SW480 (cell line): ENCODE measurements around the gene METTL14.

Source experiments
- DNase-seq: peaks from one replicate; pipeline ENCODE4 v3.0.0-alpha.2; 2016; ENCODE audit warnings: low spot score

METTL14 gene

DNA sequence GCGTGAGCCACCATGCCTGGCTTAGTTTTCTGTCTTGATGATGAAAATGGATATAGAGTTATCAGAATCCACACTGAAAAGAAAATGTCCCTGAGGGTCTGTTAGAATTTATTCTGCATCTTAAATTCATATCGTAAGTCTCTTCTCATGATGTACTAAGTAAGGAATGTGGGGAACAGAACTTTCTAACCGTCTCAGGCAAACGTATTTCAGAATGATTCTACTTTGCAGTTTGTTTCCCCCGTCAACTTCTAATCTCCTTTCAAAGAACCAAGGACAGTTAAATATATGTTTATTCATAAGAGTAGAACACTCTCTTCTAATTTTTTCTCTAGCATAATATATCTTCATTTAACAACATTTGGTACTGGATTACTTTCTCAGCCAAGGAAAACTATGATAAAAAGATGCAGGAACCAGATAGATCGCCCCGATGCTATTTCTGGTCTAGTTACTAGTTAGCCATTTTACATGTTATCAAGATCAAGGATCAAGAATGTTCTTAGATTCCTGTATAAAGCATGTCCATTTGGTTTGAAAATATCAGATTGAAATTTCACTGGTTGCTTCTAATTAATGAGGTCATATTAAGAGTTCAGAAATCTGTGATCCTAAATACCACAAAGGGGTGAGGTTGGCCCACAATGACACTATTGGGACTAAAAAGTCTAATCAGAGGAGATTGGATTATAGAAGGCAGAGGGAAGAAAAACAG, 49.5 kb downstream of the METTL14 start:
- DNase-seq, result no peak

DNA sequence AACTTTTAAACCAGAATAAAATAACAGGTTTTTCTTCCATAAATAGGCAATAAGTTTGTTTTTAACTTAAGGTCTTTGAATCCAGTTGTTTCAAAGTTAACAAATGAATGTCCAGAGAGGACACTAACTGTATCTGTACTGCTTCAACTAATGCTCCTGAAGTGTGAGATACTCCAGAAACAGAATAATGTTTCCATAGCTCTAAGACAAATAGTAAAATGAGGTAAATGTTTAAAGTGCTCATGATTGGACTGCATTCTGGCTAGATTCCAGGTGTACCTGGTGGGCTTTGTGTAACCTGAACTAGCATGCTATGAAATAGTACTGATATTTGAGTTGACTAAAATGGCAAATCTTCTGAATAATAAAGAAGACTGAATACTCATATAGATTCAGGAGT, 51.7 kb downstream of the METTL14 start:
- no peak for DNase-seq

DNA sequence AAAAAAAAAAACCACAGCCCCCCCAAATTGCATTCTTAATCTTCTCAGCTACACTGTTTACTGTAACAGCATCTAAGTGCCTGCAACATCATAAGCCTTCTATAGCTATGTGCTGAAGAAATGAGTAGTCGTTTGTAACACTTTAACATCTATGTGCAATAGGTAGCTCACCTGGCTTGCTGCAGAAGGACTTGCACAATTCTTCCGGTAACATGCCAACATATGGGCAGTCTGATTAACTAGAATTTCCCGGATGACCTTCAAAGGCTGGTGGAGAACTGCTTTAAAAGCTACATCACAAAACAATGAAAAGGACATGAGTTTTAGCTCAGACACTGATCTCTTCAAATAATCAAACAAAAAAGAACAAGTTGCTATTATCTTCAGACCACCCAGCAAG, 52.9 kb downstream of the METTL14 start:
- DNase-seq, result no peak

DNA sequence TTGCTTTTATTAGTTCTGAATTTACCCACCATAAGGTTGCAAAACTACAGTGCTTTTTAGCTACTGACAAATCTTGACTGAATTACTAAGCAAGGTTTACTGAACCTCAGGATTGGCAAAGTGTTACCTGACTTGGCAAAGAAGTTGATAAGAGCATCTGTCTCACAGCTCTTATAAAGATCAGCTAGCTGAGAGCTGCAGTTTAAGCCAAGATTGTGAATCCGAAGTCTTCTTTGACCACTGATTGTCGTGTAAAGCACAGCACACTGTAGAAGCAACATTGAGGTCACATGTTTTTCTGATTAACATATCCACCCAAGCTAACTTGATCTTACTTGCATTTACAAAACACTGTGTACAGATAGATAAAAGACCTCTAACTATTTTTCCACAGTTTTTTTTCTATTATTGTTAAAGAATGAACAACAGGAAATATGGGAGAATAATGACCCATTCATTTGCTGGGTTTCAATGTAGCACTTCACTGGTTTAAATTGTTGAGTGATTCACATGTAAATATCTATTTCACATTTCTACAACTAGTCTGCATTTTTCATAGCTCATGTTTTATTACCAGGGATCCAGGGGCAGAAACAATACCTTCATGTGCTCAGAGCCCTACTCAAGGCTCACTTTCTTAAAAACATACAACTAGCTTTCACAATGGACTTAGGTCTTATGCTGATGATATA, 54.0 kb downstream of the METTL14 start:
- no peak for DNase-seq

DNA sequence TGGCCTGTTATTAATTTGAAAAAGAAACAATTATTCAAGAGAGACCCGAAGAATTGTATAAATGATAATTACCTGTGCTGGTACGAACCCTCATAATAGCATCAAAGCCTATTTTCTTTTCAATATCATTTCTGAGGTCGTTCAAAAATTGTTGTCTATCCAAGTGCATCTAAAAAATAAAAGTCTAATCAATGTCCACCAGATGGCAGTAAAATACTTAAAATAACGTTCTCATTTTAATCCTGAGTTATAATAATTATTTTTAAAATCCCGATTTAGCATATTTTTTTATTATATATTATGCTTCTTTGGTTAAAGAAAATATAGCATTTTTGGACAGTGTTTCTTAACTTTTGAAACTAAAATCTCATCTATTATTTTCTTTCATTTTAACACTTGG, 55.7 kb downstream of the METTL14 start:
- DNase-seq, result peak; percentile 5

DNA sequence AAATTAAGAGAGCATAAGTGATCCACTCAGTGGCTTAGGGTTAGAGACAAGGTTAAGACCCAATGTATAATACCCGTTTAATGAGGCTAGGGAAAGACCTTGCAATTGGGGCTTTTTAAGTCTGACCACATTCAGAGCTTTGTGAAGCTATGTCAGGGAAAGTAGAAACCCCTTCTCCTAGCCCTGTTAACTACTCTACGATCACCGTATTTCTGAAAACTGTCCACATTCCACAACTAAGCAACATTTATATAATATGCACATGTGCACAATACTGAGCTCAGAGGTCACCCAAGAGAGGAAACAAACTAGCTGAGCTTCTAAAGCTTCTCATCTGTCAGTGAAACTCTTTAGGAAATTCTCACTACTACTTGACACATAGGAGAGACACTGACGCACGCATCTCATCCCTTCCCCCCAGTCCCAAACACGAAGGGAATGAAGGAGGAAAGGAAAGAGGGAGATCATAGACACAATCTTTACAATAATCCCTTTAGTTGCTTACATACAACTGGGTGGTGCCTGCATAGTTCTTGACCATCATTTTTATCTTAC, 56.2 kb downstream of the METTL14 start:
- no peak for DNase-seq

DNA sequence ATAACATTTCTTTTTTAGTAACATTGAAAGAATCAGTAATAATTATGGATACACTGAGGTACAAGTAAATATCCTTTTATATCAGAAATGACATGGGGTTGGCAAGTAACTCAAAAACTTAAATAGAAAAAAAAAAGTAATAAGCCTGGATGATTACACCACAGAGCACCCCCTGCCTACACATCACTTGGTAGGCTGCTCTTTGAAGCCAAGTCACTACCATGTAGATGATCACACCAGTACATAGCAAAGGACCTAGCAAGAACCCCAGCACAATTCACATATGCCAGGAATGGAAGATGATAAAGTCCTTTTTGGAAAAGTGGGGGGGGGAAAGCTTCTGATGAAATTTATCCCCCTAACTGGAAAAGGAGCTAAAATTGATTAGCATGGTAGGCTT, 56.9 kb downstream of the METTL14 start:
- no peak for DNase-seq

DNA sequence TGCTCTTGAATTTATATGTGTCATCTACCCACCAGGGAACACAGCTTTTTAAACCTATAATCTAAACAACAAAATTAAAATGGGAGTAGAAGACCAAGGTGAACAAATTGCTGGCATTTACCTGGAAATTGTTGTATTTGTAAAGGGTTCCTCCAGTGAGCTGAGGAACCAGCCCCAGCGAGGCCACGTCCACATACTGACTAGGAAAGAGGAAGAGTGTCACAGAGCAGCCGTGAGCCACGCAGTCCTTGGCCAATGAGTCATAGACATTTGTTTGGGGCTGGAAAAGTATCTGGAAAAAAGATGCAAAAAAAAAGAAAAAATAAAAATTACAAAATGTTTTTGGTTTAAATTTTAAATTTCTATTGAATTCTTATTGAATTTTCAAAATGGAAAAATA, 58.7 kb downstream of the METTL14 start:
- no peak for DNase-seq

DNA sequence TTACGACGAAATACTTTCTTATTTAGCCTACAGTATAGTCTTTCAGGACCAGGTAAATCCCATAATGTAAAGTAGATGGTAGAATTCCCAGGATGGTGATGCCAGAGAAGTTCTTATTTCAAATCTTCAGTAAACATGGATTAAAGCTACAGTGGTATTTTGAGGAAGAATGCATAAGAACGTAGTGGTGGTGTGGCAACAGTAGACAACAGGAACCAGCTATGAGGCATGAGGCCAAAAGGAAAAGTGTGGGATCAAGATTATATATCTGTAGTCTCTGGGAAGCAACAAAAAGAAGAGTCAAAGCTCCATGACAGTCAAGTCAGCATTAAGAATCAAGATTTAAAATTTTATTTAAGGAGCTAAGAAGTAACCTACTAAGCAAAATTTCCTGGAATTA, 60.2 kb downstream of the METTL14 start:
- no peak for DNase-seq

DNA sequence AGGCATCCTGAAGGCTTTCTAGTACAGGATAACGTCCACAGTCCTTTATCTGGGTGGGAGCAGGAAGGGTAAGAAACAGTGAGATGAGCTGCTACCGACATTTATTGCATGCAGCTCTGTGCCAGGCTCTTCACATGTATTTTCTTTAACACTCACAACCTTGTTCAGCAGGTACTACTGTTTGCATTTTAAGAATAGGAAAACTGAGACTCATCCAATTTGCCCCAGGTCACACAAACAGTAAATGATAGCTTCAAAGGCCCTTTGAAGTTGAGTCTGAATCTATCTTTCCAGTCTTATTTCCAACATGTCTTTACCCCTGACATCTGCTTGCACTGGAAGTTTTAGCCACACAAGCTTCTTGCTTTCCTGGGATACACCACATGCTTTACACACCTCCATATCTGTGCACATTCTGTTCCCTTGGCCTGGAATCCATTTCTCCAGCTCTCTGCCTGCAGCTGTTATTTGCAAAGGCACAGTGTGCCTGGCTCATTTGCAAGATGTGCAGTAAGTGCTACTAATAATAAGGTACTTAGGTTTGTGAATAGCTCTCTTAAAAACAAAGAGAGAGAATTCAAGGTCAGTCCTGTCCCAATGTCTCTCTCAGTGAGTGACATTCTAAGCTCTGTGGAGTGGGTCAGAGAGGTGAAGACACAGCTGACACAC, 61.2 kb downstream of the METTL14 start:
- DNase-seq, result no peak

DNA sequence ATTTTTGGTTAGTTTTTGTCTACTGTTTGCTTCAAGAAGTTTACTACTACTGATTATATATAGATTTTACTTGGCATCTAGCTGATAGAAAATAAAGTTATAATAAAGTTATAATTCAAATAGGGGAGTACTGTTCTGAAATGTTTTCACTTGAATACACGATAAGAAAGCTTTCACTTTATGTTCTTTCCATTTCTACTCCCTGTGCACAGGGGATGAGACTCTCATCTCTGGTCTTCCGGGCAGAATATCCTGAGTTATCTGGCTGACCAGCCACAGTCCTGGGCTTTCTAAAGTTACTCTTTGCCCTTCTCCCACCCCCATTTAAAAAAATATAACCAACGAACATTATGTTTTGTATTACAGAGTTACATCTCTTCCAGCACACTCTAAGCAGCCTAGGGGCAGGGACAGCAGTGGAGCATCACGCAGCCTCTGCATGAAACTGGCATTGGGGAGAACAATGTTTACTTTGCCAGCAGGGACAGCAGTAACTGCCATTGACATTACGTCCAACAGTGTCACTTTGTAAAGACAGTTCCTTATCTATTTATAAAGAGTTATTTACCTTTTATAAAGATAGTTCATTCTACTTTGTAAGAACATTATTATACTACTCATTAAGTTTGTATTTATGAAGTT, 64.3 kb downstream of the METTL14 start:
- DNase-seq, result no peak

DNA sequence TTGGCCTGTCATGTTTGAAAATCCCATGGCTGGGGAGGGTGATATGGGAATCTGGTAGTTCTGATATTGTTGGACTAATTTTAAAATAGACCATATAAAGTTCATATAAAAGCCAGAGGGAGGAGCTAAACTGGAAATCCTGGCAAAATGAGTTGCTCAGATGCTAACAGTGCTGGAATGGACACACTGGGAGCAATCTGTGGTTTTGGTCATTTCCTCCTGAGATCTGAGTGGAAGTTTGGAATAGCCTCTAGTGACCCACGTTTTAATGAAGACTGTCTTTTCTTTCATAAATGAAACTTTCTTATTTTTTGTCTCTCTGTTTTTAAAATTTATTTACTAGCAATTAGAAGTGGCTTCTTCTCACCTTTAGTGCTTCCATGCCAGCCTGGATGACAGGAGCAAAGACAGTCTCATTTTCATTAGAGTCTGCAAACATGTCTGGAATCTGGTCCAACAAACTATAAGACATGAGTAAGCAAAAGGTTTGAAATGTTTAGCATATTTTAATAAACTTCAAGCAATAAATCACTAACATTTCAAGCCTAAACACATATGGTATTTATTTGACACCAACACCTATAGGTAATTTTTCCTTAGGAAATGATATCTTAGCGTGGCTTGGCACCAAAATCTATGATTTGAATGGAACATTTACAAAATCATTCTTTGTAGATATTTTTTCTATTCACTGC, 66.6 kb downstream of the METTL14 start:
- no peak for DNase-seq

DNA sequence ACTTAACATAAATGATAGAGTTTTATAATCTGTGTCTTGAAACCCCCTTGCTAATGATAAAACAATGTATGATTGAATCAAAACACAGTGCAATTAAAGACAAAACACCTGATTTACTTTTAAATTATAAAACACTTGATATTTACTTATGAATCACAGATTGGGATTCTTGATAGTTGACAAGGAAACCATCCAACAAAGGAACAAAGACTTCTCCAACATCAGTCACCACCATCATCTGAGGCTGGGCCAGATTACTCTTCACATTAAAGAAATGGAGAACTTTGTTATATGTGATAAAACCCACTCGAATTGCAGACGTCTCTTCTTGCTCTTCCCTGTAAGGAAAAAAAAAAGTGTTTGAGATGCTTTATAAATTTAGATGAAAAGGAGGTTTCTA, 67.4 kb downstream of the METTL14 start:
- no peak for DNase-seq

DNA sequence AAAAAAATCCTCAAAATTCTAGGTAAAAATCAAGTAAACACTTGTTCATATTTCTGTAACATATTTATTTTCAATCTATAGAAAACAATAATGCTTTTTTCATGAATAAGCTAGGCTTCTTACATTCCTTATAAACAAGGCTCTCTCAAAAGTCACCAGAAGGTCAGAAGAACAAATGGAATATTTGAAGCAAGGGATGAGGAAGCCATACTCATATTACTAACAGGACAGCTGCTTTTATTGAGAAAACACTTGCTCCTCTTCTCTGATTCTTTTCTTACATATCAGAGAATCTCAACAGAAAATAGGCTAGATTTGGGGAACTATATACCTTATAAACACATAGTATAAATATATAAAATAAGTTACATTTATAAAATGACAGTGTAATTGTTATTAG, 67.9 kb downstream of the METTL14 start:
- no peak for DNase-seq

DNA sequence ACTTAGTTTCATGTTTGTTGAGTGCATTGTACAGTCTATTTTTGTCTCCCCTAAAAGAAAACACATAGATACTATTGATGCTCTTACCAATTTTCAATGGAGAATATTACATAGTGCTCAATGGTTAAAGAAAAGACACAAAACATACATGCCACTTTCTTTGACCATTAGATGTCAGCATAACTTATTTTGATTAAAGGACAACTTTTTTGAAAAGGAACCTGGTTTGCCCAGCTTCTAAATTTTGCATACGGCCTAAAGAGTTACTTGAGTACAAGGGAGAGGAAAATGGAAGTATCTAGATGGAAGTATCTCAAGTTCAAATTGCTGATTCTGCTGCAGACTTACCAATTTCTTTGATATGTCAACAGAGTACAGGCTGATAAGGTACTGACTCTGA, 68.5 kb downstream of the METTL14 start:
- no peak for DNase-seq

DNA sequence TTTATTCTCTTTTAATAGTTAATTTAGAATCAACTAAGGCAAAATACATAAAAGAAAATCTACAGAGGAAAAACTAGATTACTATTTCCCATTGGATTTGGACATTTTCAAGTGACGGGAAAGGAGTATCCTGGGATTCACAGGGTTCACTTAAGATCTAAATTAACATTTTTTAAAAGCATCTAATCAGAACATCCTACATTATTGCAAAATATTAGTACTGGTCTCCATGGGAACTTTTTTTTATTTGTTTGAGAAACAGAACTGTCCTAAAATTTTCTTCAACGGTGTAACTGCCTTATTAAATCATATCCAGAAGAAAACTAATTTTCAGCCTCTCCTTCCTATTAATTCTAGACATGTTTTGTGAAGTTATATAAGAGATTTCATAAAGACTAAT, 69.7 kb downstream of the METTL14 start:
- no peak for DNase-seq

DNA sequence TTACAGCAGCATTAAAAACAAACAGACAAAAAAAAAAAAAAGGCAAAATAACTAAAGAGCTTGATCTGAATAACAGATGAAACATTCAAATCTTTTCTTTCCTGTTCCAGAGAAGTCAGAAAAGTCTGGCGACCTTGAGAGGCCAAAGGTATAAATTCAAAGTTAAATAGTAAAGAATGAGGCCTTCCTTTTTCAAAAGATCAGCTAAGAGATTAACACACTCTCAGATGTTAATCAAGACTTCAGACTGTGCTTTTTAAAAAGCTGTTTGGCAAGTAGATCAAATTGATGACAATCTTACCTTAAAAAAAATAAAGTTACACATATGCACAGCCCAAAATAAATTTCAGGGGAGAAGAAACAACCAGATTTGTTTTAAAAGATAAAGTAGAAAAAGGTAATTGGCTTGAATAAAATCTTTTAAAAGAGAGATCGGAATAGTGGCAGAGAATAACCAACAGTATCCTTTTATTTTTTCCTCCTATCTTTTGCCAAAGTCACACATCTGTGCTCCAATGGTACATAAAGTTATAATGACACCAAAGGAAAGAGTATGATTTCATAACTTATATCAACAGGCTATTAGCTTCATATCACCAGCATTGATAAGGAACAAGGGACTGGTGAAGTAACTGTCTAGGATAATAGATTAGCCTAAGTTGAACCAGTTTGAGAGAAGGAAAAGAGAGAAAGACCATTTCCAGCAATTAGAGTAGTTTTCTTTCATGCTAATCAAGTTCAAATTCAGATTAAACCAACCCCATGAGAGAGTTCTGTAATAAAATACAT, 70.4 kb downstream of the METTL14 start:
- no peak for DNase-seq

DNA sequence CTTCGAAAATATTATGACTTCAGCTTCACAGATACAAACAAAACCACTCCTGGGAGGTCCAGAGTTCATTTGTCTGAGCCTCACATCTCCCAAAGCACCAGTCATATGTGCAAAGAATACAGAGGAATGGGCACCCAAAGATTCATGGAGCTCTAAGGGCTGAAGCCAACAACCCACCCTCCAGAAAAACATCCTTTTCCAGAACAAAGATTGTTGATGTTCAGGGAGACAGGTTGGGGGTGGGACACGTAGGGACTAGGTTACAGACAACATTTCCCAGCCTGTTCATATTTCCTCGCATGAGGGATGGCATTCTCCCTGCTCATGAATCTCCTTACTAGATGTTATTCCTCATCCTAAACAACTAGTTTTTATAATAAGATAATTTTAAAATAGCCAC, 71.2 kb downstream of the METTL14 start:
- no peak for DNase-seq

DNA sequence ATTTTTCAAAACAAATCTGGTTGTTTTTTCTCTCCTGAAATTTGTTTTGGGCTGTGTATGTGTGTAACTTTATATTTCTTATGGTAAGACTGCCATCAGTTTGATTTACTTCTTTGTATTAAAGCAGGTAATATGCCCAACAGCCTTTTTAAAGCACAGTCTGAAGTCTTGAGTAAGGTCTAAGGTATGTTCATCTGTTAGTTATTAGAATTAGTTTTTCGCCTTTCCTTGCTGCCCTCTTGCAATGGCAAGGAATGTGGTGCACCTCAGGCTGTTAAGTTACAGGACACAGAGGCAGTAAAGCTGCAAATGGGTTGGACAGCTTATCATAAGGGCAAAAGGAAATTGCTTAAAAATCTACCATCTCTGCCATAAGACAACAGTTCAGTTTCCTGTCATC, 71.8 kb downstream of the METTL14 start:
- no peak for DNase-seq

DNA sequence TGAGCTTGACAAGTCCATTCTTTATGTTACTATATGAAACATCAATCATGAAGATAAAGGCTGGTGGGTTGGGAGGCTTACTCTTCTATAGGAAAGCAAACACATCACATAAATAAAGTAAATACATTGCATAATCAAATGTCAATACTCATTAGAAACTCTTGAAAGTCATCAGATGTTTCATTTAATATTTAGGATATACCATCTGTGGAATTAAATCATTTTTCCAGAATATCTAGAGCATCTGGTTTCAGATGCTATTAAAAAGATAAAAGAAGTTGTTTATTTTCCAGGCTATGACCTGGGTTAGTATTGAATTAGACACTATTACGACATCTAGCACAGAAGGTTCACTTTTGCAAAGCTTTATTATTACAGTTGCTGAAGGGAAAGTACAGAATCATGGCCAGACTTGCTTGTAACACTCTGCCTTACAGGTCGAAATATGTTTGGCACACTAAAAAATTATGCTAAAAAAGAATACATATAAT, 72.6 kb downstream of the METTL14 start:
- no peak for DNase-seq

DNA sequence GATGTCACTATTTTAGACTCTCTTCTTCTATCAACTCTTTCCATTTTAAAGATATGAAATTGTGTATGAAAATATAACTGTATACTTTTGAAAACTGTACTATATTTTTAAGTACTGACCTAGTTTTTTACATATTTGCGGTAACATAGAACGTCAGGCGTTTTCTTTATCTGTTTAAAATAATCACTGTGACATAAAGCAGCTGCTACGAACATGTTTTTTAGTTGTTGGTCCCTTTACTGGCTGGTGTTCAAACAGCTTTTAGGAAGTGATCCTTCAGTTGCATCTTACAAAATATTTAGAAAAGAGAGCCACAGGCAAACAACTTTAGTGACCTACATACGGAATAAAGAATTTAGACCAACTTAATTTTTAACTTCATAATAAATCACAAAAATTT, 73.1 kb downstream of the METTL14 start:
- DNase-seq, result no peak
